IMR-90 (cell line): ENCODE data around the gene KIF6. TPM values are rescaled to one million over a fixed set of nuclear protein-coding genes. Genes with fewer than 3 reads are reported as not detected.

ENCODE experiments used
- ATAC-seq: fragments of 200-7000 bp; cut with Tn5 transposase; 2 replicates; pipeline ENCODE4 v1.9.1; 2020; ENCODE audit warnings: low read depth, mild to moderate bottlenecking, moderate library complexity
- BruUV-seq: library from RNA; stranded (reverse); fragments of 400-500 nt; replicated peaks from 2 replicates; lab custom pipeline; 2021; lab: Mats Ljungman, UMichigan
- CTCF ChIA-PET: fragments of 300-600 bp; formaldehyde crosslinking; extraction: SDS; loops from one replicate; lab custom pipeline; 2021; ENCODE audit warnings: antibody characterized with exemption; lab: Yijun Ruan, JAX
- POLR2A ChIA-PET: fragments of 300-600 bp; sonication (Branson Sonifier 250); formaldehyde crosslinking; loops from one replicate; lab custom pipeline; 2022; ENCODE audit warnings: antibody characterized with exemption; ENCODE audit not compliant: unreplicated experiment; lab: Charles Lee
- DNase-seq: peaks from one replicate; pipeline ENCODE4 v3.0.0; 2013
- H2AFZ ChIP-seq: replicated peaks from 2 replicates; pipeline ENCODE3; 2013; ENCODE audit warnings: low read length, mild to moderate bottlenecking; ENCODE audit not compliant: poor library complexity
- H2AK5ac ChIP-seq: 2 replicates; pipeline ENCODE4 v1.6.1; 2013; ENCODE audit warnings: low read depth, low read length, inconsistent platforms
- H2AK9ac ChIP-seq: replicated peaks from 2 replicates; pipeline ENCODE3; 2013; ENCODE audit warnings: mild to moderate bottlenecking, low read depth, low read length, moderate library complexity; ENCODE audit not compliant: poor library complexity
- H2BK120ac ChIP-seq: 2 replicates; pipeline ENCODE4 v1.6.1; 2013; ENCODE audit warnings: low read depth, low read length, inconsistent platforms
- H2BK15ac ChIP-seq: 3 replicates; pipeline ENCODE4 v1.6.1; 2013; ENCODE audit warnings: low read depth, low read length, inconsistent platforms
- H2BK20ac ChIP-seq: 2 replicates; pipeline ENCODE4 v1.6.1; 2013; ENCODE audit warnings: low read depth, mild to moderate bottlenecking, inconsistent platforms, low read length, moderate library complexity
- H2BK5ac ChIP-seq: 2 replicates; pipeline ENCODE4 v1.6.1; 2013; ENCODE audit warnings: mild to moderate bottlenecking, low read depth, low read length, inconsistent platforms; ENCODE audit not compliant: poor library complexity, severe bottlenecking
- H3K14ac ChIP-seq: replicated peaks from 2 replicates; pipeline ENCODE4 v1.6.1; 2013; ENCODE audit warnings: low read depth, low read length, inconsistent platforms
- H3K18ac ChIP-seq: 2 replicates; pipeline ENCODE4 v1.6.1; 2013; ENCODE audit warnings: low read depth, low read length, control low read depth
- H3K23ac ChIP-seq: 2 replicates; pipeline ENCODE4 v1.6.1; 2013; ENCODE audit warnings: low read depth, low read length, inconsistent platforms
- H3K27ac ChIP-seq: 2 replicates; pipeline ENCODE4 v1.5.1; 2013; ENCODE audit warnings: mild to moderate bottlenecking, control low read depth, low read length; ENCODE audit not compliant: insufficient read depth
- H3K27me3 ChIP-seq: 2 replicates; pipeline ENCODE4 v1.6.1; 2013; ENCODE audit warnings: low read length; ENCODE audit not compliant: control insufficient read depth, insufficient read depth
- H3K36me3 ChIP-seq: 2 replicates; pipeline ENCODE4 v1.6.1; 2013; ENCODE audit warnings: low read length, mixed read lengths; ENCODE audit not compliant: control insufficient read depth, insufficient read depth
- H3K4ac ChIP-seq: 2 replicates; pipeline ENCODE4 v1.6.1; 2013; ENCODE audit warnings: low read depth, low read length, inconsistent platforms
- H3K4me1 ChIP-seq: 2 replicates; pipeline ENCODE4 v1.6.1; 2013; ENCODE audit warnings: low read length, mixed read lengths; ENCODE audit not compliant: control insufficient read depth, insufficient read depth
- H3K4me2 ChIP-seq: 2 replicates; pipeline ENCODE4 v1.6.1; 2013; ENCODE audit warnings: low read depth, mild to moderate bottlenecking, control low read depth, low read length, moderate library complexity
- H3K4me3 ChIP-seq: 2 replicates; pipeline ENCODE4 v1.5.1; 2013; ENCODE audit warnings: low read depth, mild to moderate bottlenecking, control low read depth, low read length, moderate library complexity; ENCODE audit not compliant: insufficient read depth
- H3K56ac ChIP-seq: 2 replicates; pipeline ENCODE4 v1.6.1; 2013; ENCODE audit warnings: low read length, inconsistent platforms; ENCODE audit not compliant: insufficient read depth; ENCODE audit errors: extremely low read depth
- H3K79me1 ChIP-seq, 2 experiments: 2 replicates each; pipeline ENCODE4 v1.6.1; 2013; ENCODE audit warnings: low read length in 2 of 2, inconsistent platforms in 1 of 2, low read depth in 1 of 2
- H3K9ac ChIP-seq: 2 replicates; pipeline ENCODE4 v1.6.1; 2013; ENCODE audit warnings: low read depth, low read length, control low read depth
- H3K9me1 ChIP-seq: 2 replicates; pipeline ENCODE4 v1.6.1; 2013; ENCODE audit warnings: low read length, inconsistent platforms; ENCODE audit not compliant: insufficient read depth
- H3K9me3 ChIP-seq: 2 replicates; pipeline ENCODE4 v1.6.1; 2013; ENCODE audit warnings: low read length; ENCODE audit not compliant: control insufficient read depth, insufficient read depth
- H4K20me1 ChIP-seq: 2 replicates; pipeline ENCODE4 v1.6.1; 2013; ENCODE audit warnings: low read length, inconsistent platforms; ENCODE audit not compliant: insufficient read depth
- H4K5ac ChIP-seq: 2 replicates; pipeline ENCODE4 v1.6.1; 2013; ENCODE audit warnings: mild to moderate bottlenecking, low read depth, low read length, control low read depth
- H4K8ac ChIP-seq, 2 experiments: 2 replicates each; pipeline ENCODE4 v1.6.1; 2013; ENCODE audit warnings: low read depth in 2 of 2, low read length in 2 of 2, control low read depth in 1 of 2, inconsistent platforms in 1 of 2
- H4K91ac ChIP-seq: 2 replicates; pipeline ENCODE4 v1.6.1; 2013; ENCODE audit warnings: low read depth, low read length, inconsistent platforms; ENCODE audit not compliant: insufficient read depth
- BHLHE40 ChIP-seq: fragments of 150-350 bp; IDR thresholded peaks from 2 replicates; pipeline ENCODE4 v1.6.1; 2016; ENCODE audit warnings: mild to moderate bottlenecking, low read depth, low read length
- CEBPB ChIP-seq: IDR thresholded peaks from 2 replicates; pipeline ENCODE4 v1.6.1; 2012; ENCODE audit warnings: low read depth, low read length, improper control_type of control experiment
- CHD1 ChIP-seq: IDR thresholded peaks from 2 replicates; pipeline ENCODE4 v1.6.1; 2012; ENCODE audit warnings: low read depth, low read length, improper control_type of control experiment
- CTCF ChIP-seq: conservative IDR thresholded peaks from 2 replicates; pipeline ENCODE4 v1.5.1; 2012; ENCODE audit warnings: mild to moderate bottlenecking, low read depth, low read length, improper control_type of control experiment
- FOS ChIP-seq: fragments of 150-350 bp; IDR thresholded peaks from 2 replicates; pipeline ENCODE4 v1.6.1; 2016; ENCODE audit warnings: low read depth, low read length
- MAFK ChIP-seq: IDR thresholded peaks from 2 replicates; pipeline ENCODE4 v1.6.1; 2012; ENCODE audit warnings: low read depth, low read length, improper control_type of control experiment
- MAZ ChIP-seq: IDR thresholded peaks from 2 replicates; pipeline ENCODE4 v1.6.1; 2012; ENCODE audit warnings: low read depth, mild to moderate bottlenecking, low read length, improper control_type of control experiment, moderate library complexity, borderline replicate concordance
- MXI1 ChIP-seq: IDR thresholded peaks from 2 replicates; pipeline ENCODE4 v1.6.1; 2012; ENCODE audit warnings: low read depth, mild to moderate bottlenecking, low read length, moderate library complexity, borderline replicate concordance
- NFE2L2 ChIP-seq: fragments of 150-350 bp; IDR thresholded peaks from 2 replicates; pipeline ENCODE4 v1.6.1; 2016; ENCODE audit warnings: low read depth, mild to moderate bottlenecking, low read length
- POLR2A ChIP-seq: IDR thresholded peaks from 2 replicates; pipeline ENCODE4 v1.6.1; 2012; ENCODE audit warnings: mild to moderate bottlenecking, low read depth, low read length
- RAD21 ChIP-seq: IDR thresholded peaks from 2 replicates; pipeline ENCODE4 v1.6.1; 2012; ENCODE audit warnings: low read length, improper control_type of control experiment
- RCOR1 ChIP-seq: IDR thresholded peaks from 2 replicates; pipeline ENCODE4 v1.6.1; 2012; ENCODE audit warnings: mild to moderate bottlenecking, low read length, improper control_type of control experiment; ENCODE audit not compliant: insufficient replicate concordance
- RFX5 ChIP-seq: IDR thresholded peaks from 2 replicates; pipeline ENCODE4 v1.8.0; 2012; ENCODE audit warnings: low read depth, mild to moderate bottlenecking, low read length, moderate library complexity
- SMC3 ChIP-seq: fragments of 150-350 bp; IDR thresholded peaks from 2 replicates; pipeline ENCODE4 v1.6.1; 2016; ENCODE audit warnings: low read depth, mild to moderate bottlenecking, antibody characterized with exemption, low read length, moderate library complexity
- USF2 ChIP-seq: fragments of 150-350 bp; IDR thresholded peaks from 2 replicates; pipeline ENCODE4 v1.6.1; 2017; ENCODE audit warnings: mild to moderate bottlenecking, antibody characterized with exemption, low read length, low read depth
- WGBS, 2 experiments: methylation state at CpG; one replicate each; pipeline versions ENCODE4 v1.1.5 to v1.1.7; 2013; ENCODE audit warnings: missing lambda C conversion rate in 2 of 2; ENCODE audit not compliant: insufficient read length in 1 of 2; ENCODE audit errors: extremely low coverage in 2 of 2; 5-methylcytosine and 5-hydroxymethylcytosine counted together
- dilution Hi-C: fragments of 300-500 bp; cut with HindIII; formaldehyde crosslinking; loops from one replicate; pipeline ENCODE4 v1.14.3; 2018; ENCODE audit warnings: low sequenced_read_pairs; ENCODE audit not compliant: unreplicated experiment
- in situ Hi-C: fragments of 300-500 bp; cut with MboI; formaldehyde crosslinking; loops from 3 replicates; pipeline ENCODE4 v1.14.3; 2019; ENCODE audit warnings: low sequenced_read_pairs, inconsistent platforms, mixed read lengths
- intact Hi-C: fragments of 100-400 bp; cut with micrococcal nuclease; formaldehyde crosslinking; loops from 2 replicates; pipeline ENCODE4 v1.10.0; 2022
- polyA plus RNA-seq, 3 experiments: library from polyadenylated mRNA; depleted of rRNA; stranded (reverse); fragments of >200 nt; gene quantifications; 2 replicates each; pipeline ENCODE4 v1.2.3, GENCODE V29; 2012; ENCODE audit warnings: low replicate concordance in 1 of 3
- total RNA-seq: library from RNA; depleted of rRNA; stranded (reverse); fragments of >200 nt; gene quantifications from 2 replicates; pipeline ENCODE4 v1.2.3, GENCODE V29; 2012
- TF ChIP-seq, protein P1 (sequence below): fragments of 150-350 bp; IDR thresholded peaks from 2 replicates; pipeline ENCODE4 v1.6.1; 2016; ENCODE audit warnings: low read depth, mild to moderate bottlenecking, low read length, moderate library complexity, borderline replicate concordance

KIF6 gene
- total and polyA plus RNA-seq, 2 of the 4 experiments (the other 2 are of a cell fraction) = under 0.01 to 0.10 TPM

DNA sequence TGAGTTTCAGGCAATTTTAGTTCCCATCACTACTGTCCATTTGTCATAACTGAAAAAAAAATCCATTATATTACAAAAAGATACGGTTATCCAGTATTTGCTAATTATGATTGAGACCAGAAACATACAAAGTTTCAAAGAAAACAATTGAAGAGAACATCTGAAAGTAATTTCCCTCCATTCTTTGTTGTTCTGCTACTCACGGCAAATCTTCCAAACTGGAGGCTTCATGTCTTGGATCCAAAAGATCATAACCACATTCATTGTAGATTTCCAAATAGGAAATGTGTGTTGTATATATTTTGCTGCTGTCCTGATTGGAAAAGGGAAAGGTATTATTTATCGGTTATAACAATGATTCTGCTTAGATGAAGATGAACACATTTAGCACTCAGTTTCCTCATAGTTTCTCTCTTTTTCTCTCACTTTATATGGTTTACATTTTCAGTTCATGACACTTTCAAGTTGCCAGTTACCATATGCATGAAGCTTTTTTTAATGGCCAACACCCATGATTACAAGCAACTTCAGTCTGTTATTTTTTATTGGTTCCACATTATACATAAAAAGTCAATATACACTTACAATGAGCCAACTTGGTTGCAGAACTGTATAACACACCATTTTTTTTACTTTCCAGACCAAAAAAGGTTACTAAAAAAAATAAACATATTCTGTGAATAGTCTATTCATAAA lies 90.4 kb downstream of the KIF6 start:
- no peaks in the 10 kb centered on the region for H3K9me1 ChIP-seq
- no peak overlapping the region for H3K4me2 ChIP-seq
- no peak overlapping the region for H2BK5ac ChIP-seq
- H3K27me3 ChIP-seq = no peaks in the 10 kb centered on the region
- ChIA-PET CTCF (no interaction called here), POLR2A (no interaction called here)
- no peaks in the 10 kb centered on the region for H3K9me3 ChIP-seq
- H4K5ac ChIP-seq = no peak overlapping the region
- H2AK5ac ChIP-seq = no peak overlapping the region
- H2AFZ ChIP-seq = no peak overlapping the region
- H2BK120ac ChIP-seq = no peak overlapping the region
- no TSS peak for BruUV-seq
- no CpG with 5 or more reads among the region's 3 CpGs for WGBS, 2 experiments
- dilution Hi-C loops (no loop called here), in situ Hi-C loops (no loop called here), intact Hi-C loops (no loop called here)
- no peak overlapping the region for H3K4me3 ChIP-seq
- TF ChIP-seq RFX5 (no peak), CEBPB (no peak), USF2 (no peak), SMC3 (no peak), FOS (no peak), CHD1 (no peak), NFE2L2 (no peak), MXI1 (no peak), POLR2A (no peak), RCOR1 (no peak), MAFK (no peak), MAZ (no peak), RAD21 (no peak), BHLHE40 (no peak), CTCF (no peak)
- TF ChIP-seq, protein P1, sequence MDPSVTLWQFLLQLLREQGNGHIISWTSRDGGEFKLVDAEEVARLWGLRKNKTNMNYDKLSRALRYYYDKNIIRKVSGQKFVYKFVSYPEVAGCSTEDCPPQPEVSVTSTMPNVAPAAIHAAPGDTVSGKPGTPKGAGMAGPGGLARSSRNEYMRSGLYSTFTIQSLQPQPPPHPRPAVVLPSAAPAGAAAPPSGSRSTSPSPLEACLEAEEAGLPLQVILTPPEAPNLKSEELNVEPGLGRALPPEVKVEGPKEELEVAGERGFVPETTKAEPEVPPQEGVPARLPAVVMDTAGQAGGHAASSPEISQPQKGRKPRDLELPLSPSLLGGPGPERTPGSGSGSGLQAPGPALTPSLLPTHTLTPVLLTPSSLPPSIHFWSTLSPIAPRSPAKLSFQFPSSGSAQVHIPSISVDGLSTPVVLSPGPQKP = no peak
- no peak overlapping the region for H3K56ac ChIP-seq
- no peak overlapping the region for H3K14ac ChIP-seq
- no peak overlapping the region for H3K4ac ChIP-seq
- no peak overlapping the region for H4K8ac ChIP-seq
- no peak overlapping the region for H4K91ac ChIP-seq
- no peaks in the 10 kb centered on the region for H3K79me1 ChIP-seq
- no peak overlapping the region for H2BK15ac ChIP-seq
- no peak overlapping the region for H2BK20ac ChIP-seq
- H3K4me1 ChIP-seq = no peaks in the 10 kb centered on the region
- H3K27ac ChIP-seq = no peak overlapping the region
- no peak overlapping the region for H3K9ac ChIP-seq
- H3K36me3 ChIP-seq = no peaks in the 10 kb centered on the region
- H3K18ac ChIP-seq = no peak overlapping the region
- H3K23ac ChIP-seq = no peak overlapping the region
- DNase-seq (no peak), ATAC-seq (no peak)
- H2AK9ac ChIP-seq = no peak overlapping the region
- no peaks in the 10 kb centered on the region for H4K20me1 ChIP-seq
